SK-N-SH (cell line): Measurements from ENCODE around the gene FKBP11.

Source experiments
- EP300 ChIP-seq, 2 experiments: IDR thresholded peaks; 2 replicates each; pipeline versions ENCODE4 v1.4.0 to v1.6.1; 2012; ENCODE audit warnings: borderline replicate concordance in 1 of 2, low read depth in 1 of 2, low read length in 1 of 2
- EZH2phosphoT487 ChIP-seq: fragments of 200-600 bp; sonication (generic); IDR thresholded peaks from 2 replicates; pipeline ENCODE4 v1.6.1; 2017; ENCODE audit warnings: low read depth, mixed run types, mild to moderate bottlenecking, antibody characterized with exemption, moderate library complexity, borderline replicate concordance
- FOSL2 ChIP-seq: IDR thresholded peaks from 2 replicates; pipeline ENCODE4 v1.4.0; 2012; ENCODE audit warnings: low read depth, mild to moderate bottlenecking, moderate library complexity, borderline replicate concordance
- FOXJ3 ChIP-seq: sonication (generic); formaldehyde crosslinking; IDR thresholded peaks from 2 replicates; pipeline ENCODE4 v1.5.1; 2020; ENCODE audit warnings: mild to moderate bottlenecking, missing genetic modification reagents
- MEF2A ChIP-seq: IDR thresholded peaks from 2 replicates; pipeline ENCODE4 v1.4.0; 2012; ENCODE audit warnings: low read depth, borderline replicate concordance
- NRF1 ChIP-seq: IDR thresholded peaks from 2 replicates; pipeline ENCODE4 v1.6.1; 2012; ENCODE audit warnings: low read depth, mild to moderate bottlenecking, low read length
- YY1 ChIP-seq: IDR thresholded peaks from 2 replicates; pipeline ENCODE4 v1.4.0; 2012; ENCODE audit warnings: low read depth, mild to moderate bottlenecking
- TF ChIP-seq, protein P1 (sequence below): IDR thresholded peaks from 2 replicates; pipeline ENCODE4 v1.4.0; 2012; ENCODE audit warnings: low read depth
- TF ChIP-seq, protein P2 (sequence below): fragments of 200-600 bp; sonication (generic); IDR thresholded peaks from 2 replicates; pipeline ENCODE4 v1.6.1; 2017; ENCODE audit warnings: antibody characterized with exemption, mild to moderate bottlenecking, moderate library complexity

DNA sequence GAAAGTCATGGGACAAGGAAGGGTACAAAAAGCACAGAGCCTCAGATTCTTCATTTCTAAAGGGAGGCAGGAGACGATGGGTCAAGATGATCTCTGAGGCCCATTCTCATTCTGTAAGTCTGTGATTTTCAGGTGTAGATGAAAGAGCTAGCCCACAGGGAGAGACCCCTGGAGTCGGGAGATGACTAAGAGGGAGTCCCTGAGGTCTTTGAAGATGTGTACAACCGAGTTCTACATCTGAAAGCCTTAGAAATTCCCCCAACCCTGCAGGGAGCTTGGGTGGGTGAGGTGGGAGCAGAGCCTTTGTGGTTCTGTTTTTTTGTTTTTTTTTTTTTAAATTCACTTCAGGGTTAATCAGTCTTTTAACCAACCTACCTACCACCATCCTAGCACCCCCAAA is 43.2 kb upstream of the FKBP11 start:
- TF ChIP-seq, protein P1, sequence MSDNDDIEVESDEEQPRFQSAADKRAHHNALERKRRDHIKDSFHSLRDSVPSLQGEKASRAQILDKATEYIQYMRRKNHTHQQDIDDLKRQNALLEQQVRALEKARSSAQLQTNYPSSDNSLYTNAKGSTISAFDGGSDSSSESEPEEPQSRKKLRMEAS, result no peak
- TF ChIP-seq EP300 (IDR thresholded peaks at IDR 0.05; ENCODE audit: borderline replicate concordance in 1 of 2, low read depth in 1 of 2, low read length in 1 of 2), result no peak
- TF ChIP-seq, protein P2, sequence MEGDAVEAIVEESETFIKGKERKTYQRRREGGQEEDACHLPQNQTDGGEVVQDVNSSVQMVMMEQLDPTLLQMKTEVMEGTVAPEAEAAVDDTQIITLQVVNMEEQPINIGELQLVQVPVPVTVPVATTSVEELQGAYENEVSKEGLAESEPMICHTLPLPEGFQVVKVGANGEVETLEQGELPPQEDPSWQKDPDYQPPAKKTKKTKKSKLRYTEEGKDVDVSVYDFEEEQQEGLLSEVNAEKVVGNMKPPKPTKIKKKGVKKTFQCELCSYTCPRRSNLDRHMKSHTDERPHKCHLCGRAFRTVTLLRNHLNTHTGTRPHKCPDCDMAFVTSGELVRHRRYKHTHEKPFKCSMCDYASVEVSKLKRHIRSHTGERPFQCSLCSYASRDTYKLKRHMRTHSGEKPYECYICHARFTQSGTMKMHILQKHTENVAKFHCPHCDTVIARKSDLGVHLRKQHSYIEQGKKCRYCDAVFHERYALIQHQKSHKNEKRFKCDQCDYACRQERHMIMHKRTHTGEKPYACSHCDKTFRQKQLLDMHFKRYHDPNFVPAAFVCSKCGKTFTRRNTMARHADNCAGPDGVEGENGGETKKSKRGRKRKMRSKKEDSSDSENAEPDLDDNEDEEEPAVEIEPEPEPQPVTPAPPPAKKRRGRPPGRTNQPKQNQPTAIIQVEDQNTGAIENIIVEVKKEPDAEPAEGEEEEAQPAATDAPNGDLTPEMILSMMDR, result no peak
- no peak for TF ChIP-seq EZH2phosphoT487
- TF ChIP-seq FOXJ3 (CRISPR knock-in tag), result no peak
- TF ChIP-seq NRF1, result no peak
- TF ChIP-seq FOSL2, result no peak
- no peak for TF ChIP-seq MEF2A
- no peak for TF ChIP-seq YY1
